Fibroblast of skin of right quadriceps (primary cell): ENCODE measurements around the gene NDUFB4.

Source experiments
- DNase-seq: peaks from one replicate; pipeline ENCODE4 v3.0.0-alpha.2; 2013

NDUFB4 gene

GRCh38 chr3:120640231-120640630 lies 44.1 kb downstream of the NDUFB4 start:
- DNase-seq, result no peak

- no peak for DNase-seq
These were observed 45.6 kb downstream of the NDUFB4 start for GRCh38 chr3:120641696-120642246.

- DNase-seq, result peak; percentile 66
These were observed 46.3 kb downstream of the NDUFB4 start for GRCh38 chr3:120642368-120642948.

GRCh38 chr3:120645083-120645845 lies 49.1 kb downstream of the NDUFB4 start:
- DNase-seq, result peak; percentile 46

GRCh38 chr3:120646771-120647432 lies 50.8 kb downstream of the NDUFB4 start:
- DNase-seq, result no peak

GRCh38 chr3:120648290-120648689 lies 52.2 kb downstream of the NDUFB4 start:
- DNase-seq, result no peak

- no peak for DNase-seq
These were observed 53.7 kb downstream of the NDUFB4 start for GRCh38 chr3:120649830-120650233.

- DNase-seq, result no peak
These were observed 54.2 kb downstream of the NDUFB4 start for GRCh38 chr3:120650311-120650710.
